GM23248 (cell line): ENCODE results near the gene AIDA. TPM values are rescaled to one million over a fixed set of nuclear protein-coding genes. Genes with fewer than 3 reads are reported as not detected.

Experiments used
- DNase-seq: peaks from one replicate; pipeline ENCODE4 v3.0.0-alpha.2; 2015
- H2AFZ ChIP-seq: fragments of 200-600 bp; sonication (generic); 2 replicates; pipeline ENCODE4 v1.6.1; 2016; ENCODE audit warnings: antibody characterized with exemption
- H3F3A ChIP-seq: fragments of 200-600 bp; sonication (generic); 2 replicates; pipeline ENCODE4 v1.6.1; 2016; ENCODE audit warnings: mild to moderate bottlenecking, antibody characterized with exemption, mixed run types; ENCODE audit not compliant: insufficient read depth
- H3K27ac ChIP-seq: fragments of 200-600 bp; sonication (generic); 2 replicates; pipeline ENCODE4 v1.5.1; 2016; ENCODE audit warnings: mild to moderate bottlenecking
- H3K27me3 ChIP-seq: fragments of 200-600 bp; sonication (generic); replicated peaks from 2 replicates; pipeline ENCODE4 v1.6.1; 2016; ENCODE audit warnings: mild to moderate bottlenecking; ENCODE audit not compliant: insufficient read depth
- H3K36me3 ChIP-seq: fragments of 200-600 bp; sonication (generic); 2 replicates; pipeline ENCODE4 v1.6.1; 2016; ENCODE audit warnings: low read depth, mild to moderate bottlenecking
- H3K4me1 ChIP-seq: fragments of 200-600 bp; sonication (generic); 2 replicates; pipeline ENCODE4 v1.6.1; 2016; ENCODE audit warnings: mild to moderate bottlenecking; ENCODE audit not compliant: insufficient read depth
- H3K4me2 ChIP-seq: fragments of 200-600 bp; sonication (generic); one replicate; pipeline ENCODE4 v1.6.1; 2016; ENCODE audit warnings: mild to moderate bottlenecking; ENCODE audit not compliant: unreplicated experiment
- H3K4me3 ChIP-seq: fragments of 200-600 bp; sonication (generic); 2 replicates; pipeline ENCODE4 v1.5.1; 2016; ENCODE audit warnings: mild to moderate bottlenecking
- H3K79me2 ChIP-seq: fragments of 200-600 bp; sonication (generic); 2 replicates; pipeline ENCODE4 v1.6.1; 2016; ENCODE audit warnings: mild to moderate bottlenecking; ENCODE audit not compliant: insufficient read depth
- H3K9ac ChIP-seq: fragments of 200-600 bp; sonication (generic); 2 replicates; pipeline ENCODE4 v1.6.1; 2016; ENCODE audit warnings: mild to moderate bottlenecking
- H3K9me2 ChIP-seq: fragments of 200-600 bp; sonication (generic); 2 replicates; pipeline ENCODE4 v1.6.1; 2016; ENCODE audit warnings: mixed run types, mild to moderate bottlenecking, moderate library complexity; ENCODE audit not compliant: insufficient read depth
- H3K9me3 ChIP-seq: fragments of 200-600 bp; sonication (generic); one replicate; pipeline ENCODE4 v1.6.1; 2017; ENCODE audit warnings: low read depth
- H4K20me1 ChIP-seq: fragments of 200-600 bp; sonication (generic); 2 replicates; pipeline ENCODE4 v1.6.0; 2016; ENCODE audit not compliant: insufficient read depth
- EZH2 ChIP-seq: fragments of 200-600 bp; sonication (generic); IDR thresholded peaks from 2 replicates; pipeline ENCODE4 v1.6.1; 2018; ENCODE audit warnings: antibody characterized with exemption, mild to moderate bottlenecking; ENCODE audit not compliant: insufficient read depth, poor library complexity, severe bottlenecking
- EZH2phosphoT487 ChIP-seq: fragments of 200-600 bp; sonication (generic); IDR thresholded peaks from 2 replicates; pipeline ENCODE4 v1.6.1; 2018; ENCODE audit warnings: antibody characterized with exemption, moderate library complexity, mild to moderate bottlenecking, low read depth; ENCODE audit not compliant: insufficient read depth
- WGBS, 2 experiments: methylation state at CpG; one replicate each; pipeline ENCODE4 v1.1.6; 2015 to 2017; ENCODE audit warnings: low lambda C conversion rate in 2 of 2, low coverage in 1 of 2; ENCODE audit errors: missing lambda C conversion rate in 2 of 2; 5-methylcytosine and 5-hydroxymethylcytosine counted together
- in situ Hi-C: fragments of 300-500 bp; cut with MboI; formaldehyde crosslinking; loops from 2 replicates; pipeline ENCODE4 v1.15.0; 2020
- polyA plus RNA-seq: library from polyadenylated mRNA; unstranded; fragments of >200 nt; fragmentation: Nextera tagmentation; extraction: Ambion mirVana; gene quantifications from 2 replicates; pipeline ENCODE4 v1.2.1, GENCODE V29; 2016
- total RNA-seq: library from RNA; depleted of rRNA; stranded (reverse); fragments of >200 nt; shearing (Covaris generic); gene quantifications from 2 replicates; pipeline ENCODE4 v1.2.3, GENCODE V29; 2014

Gene AIDA
- total and polyA plus RNA-seq, 2 experiments from 2014 or later: 63.6 to 66.4 TPM

- Histone ChIP-seq H3K4me3 (no peak overlapping the region), H3K27me3 (no peaks in the 10 kb centered on the region), H3K36me3 (peaks cover 35% of the 10 kb centered on the region), H3K4me2 (no peak overlapping the region), H3K27ac (no peak overlapping the region), H3K79me2 (peaks cover 100% of the 10 kb centered on the region), H3K9ac (no peak overlapping the region), H3F3A (peaks cover 7% of the 10 kb centered on the region; the same call in 1 of the 2 replicates), H3K4me1 (no peaks in the 10 kb centered on the region), H2AFZ (no peak overlapping the region), H3K9me3 (no peaks in the 10 kb centered on the region), H3K9me2 (no peaks in the 10 kb centered on the region), H4K20me1 (peaks cover 4% of the 10 kb centered on the region; the same call in 1 of the 2 replicates)
- DNase-seq: no peak
- in situ Hi-C loops: no loop called here
- no peak for TF ChIP-seq EZH2
- TF ChIP-seq EZH2phosphoT487: no peak
- 94 to 96% methylated on average over 1 of the region's 1 CpG for WGBS, 2 experiments
These were observed 8.0 kb downstream of the AIDA start for GRCh38 chr1:222704260-222704659.

DNA sequence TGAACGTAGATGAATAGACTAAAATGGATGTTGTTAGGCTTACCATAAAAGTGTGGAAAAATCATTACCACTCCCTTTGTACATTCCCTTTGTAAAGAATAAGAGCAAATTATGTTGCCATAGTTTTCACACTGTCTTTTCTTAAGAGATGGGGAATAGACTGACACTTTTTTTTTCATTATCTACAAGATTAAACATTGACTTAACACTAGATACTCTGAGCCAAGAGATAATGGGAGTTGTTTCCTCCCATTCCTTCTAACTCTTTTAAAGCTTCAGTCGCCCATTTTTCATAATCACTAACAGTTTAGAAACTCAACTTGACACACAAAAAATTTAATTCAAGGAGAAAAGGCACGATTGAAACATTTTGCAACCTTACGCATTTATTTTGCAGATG is 10.1 kb downstream of the AIDA start:
- Histone ChIP-seq H3K36me3 (peaks cover 40% of the 10 kb centered on the region), H3K9me2 (no peaks in the 10 kb centered on the region), H2AFZ (no peak overlapping the region), H3K27ac (no peak overlapping the region), H3K4me1 (peaks cover 10% of the 10 kb centered on the region), H3K9ac (no peak overlapping the region), H3K79me2 (peaks cover 100% of the 10 kb centered on the region), H3K4me3 (no peak overlapping the region), H3F3A (peaks cover 7% of the 10 kb centered on the region; the same call in 1 of the 2 replicates), H3K27me3 (no peaks in the 10 kb centered on the region), H4K20me1 (peaks cover 4% of the 10 kb centered on the region; the same call in 1 of the 2 replicates), H3K9me3 (no peaks in the 10 kb centered on the region), H3K4me2 (no peak overlapping the region)
- 96 to 99% methylated on average over 4 of the region's 4 CpGs for WGBS, 2 experiments
- TF ChIP-seq EZH2phosphoT487: no peak
- no peak for TF ChIP-seq EZH2
- DNase-seq: no peak
- in situ Hi-C loops: no loop called here

- 33 to 45% methylated on average over 2 of the region's 2 CpGs for whole genome bisulfite sequencing, 2 experiments
- no peaks in the 10 kb centered on the region for H3K27me3 ChIP-seq
- peaks cover 38% of the 10 kb centered on the region for H3K36me3 ChIP-seq
- TF ChIP-seq EZH2 (no peak), EZH2phosphoT487 (no peak)
- 0 out of 2 replicates have a peak, but pooled peaks cover 4% of the 10 kb centered on the region for H4K20me1 ChIP-seq
- no peak overlapping the region for H2AFZ ChIP-seq
- in situ Hi-C loops: no loop called here
- H3K79me2 ChIP-seq: peaks cover 100% of the 10 kb centered on the region
- no peaks in the 10 kb centered on the region for H3K9me3 ChIP-seq
- H3K9me2 ChIP-seq: no peaks in the 10 kb centered on the region
- no peak overlapping the region for H3K4me3 ChIP-seq
- H3K27ac ChIP-seq: peak overlapping the region; percentile 57
- H3K9ac ChIP-seq: 0 out of 2 replicates have a peak overlapping the region, but pooled peaks have one; percentile 7
- peaks cover 13% of the 10 kb centered on the region for H3K4me1 ChIP-seq
- H3K4me2 ChIP-seq: no peak overlapping the region
- H3F3A ChIP-seq: no peaks in the 10 kb centered on the region
- peak; percentile 66 for DNase-seq
These were observed 14.5 kb downstream of the AIDA start for GRCh38 chr1:222697826-222698225.

DNA sequence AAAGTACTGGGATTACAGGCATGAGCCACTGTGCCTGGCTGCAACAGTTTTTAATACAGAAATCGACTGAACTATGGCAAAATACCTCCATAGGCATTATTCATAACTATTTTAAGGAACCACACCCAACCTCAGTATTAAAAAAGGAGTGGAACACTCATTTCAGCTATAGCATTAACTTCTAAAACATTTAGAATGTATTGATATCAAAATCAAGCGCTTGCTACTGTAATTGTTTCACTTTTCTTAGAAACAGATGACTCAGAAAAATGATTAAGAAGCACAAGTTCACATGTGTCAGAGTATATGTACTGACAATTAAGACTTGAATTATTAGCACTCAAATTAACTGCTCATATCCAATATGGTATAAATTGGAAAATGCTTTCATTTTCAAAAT is 15.1 kb downstream of the AIDA start:
- Histone ChIP-seq H3K4me1 (peaks cover 13% of the 10 kb centered on the region), H3K4me2 (no peak overlapping the region), H4K20me1 (0 out of 2 replicates have a peak, but pooled peaks cover 4% of the 10 kb centered on the region), H3K27me3 (no peaks in the 10 kb centered on the region), H3K9me3 (no peaks in the 10 kb centered on the region), H3K27ac (peak overlapping the region; percentile 57), H3K9ac (0 out of 2 replicates have a peak overlapping the region, but pooled peaks have one; percentile 7), H3K9me2 (no peaks in the 10 kb centered on the region), H3F3A (no peaks in the 10 kb centered on the region), H3K4me3 (no peak overlapping the region), H3K36me3 (peaks cover 32% of the 10 kb centered on the region), H2AFZ (no peak overlapping the region), H3K79me2 (peaks cover 100% of the 10 kb centered on the region)
- in situ Hi-C loops: no loop called here
- DNase-seq: peak; percentile 37
- 88 to 95% methylated on average over 2 of the region's 2 CpGs for WGBS, 2 experiments
- no peak for TF ChIP-seq EZH2phosphoT487
- no peak for TF ChIP-seq EZH2
